ENCODE data around the gene CALML4. TPM values are rescaled to one million over a fixed set of nuclear protein-coding genes. Genes with fewer than 3 reads are reported as not detected.
"Not testable (repeated sequence)": the region's sequence is repeated elsewhere in the genome, so short reads cannot be mapped to it uniquely, and the experiment has no call there.

CALML4 gene
- total RNA-seq, 1 donor from 2014 or later: 22.7 TPM

- Mint-ChIP-seq H3K27ac (no peak overlapping the region), H3K4me3 (no peak overlapping the region), H3K36me3 (peaks cover 20% of the 10 kb centered on the region), H3K4me1 (no peaks in the 10 kb centered on the region), H3K27me3 (ENCODE audit: insufficient read depth, low read depth) (no peaks in the 10 kb centered on the region), H3K9me3 (no peaks in the 10 kb centered on the region)
- Histone ChIP-seq H3K4me2 (no peak overlapping the region), H3K4me1 (no peaks in the 10 kb centered on the region), H3K9ac (no peak overlapping the region), H2AFZ (replicated peaks) (no peak overlapping the region), H3K27ac (no peak overlapping the region), H3F3A (ENCODE audit: low read depth) (no peaks in the 10 kb centered on the region), H3K9me3 (ENCODE audit: low read depth) (no peaks in the 10 kb centered on the region), H3K27me3 (no peaks in the 10 kb centered on the region), H3K79me2 (ENCODE audit: low read depth) (no peaks in the 10 kb centered on the region), H3K36me3 (peaks cover 17% of the 10 kb centered on the region), H3K4me3 (no peak overlapping the region), H4K20me1 (ENCODE audit: low read depth) (no peaks in the 10 kb centered on the region)
- TF ChIP-seq CTCF (IDR thresholded peaks at IDR 0.05) (no peak), EZH2phosphoT487 (IDR thresholded peaks at IDR 0.05) (no peak)
- DNase-seq (ENCODE audit: low spot score): no peak
These were observed 32.0 kb downstream of the CALML4 start for GRCh38 chr15:68173119-68173518.

DNA sequence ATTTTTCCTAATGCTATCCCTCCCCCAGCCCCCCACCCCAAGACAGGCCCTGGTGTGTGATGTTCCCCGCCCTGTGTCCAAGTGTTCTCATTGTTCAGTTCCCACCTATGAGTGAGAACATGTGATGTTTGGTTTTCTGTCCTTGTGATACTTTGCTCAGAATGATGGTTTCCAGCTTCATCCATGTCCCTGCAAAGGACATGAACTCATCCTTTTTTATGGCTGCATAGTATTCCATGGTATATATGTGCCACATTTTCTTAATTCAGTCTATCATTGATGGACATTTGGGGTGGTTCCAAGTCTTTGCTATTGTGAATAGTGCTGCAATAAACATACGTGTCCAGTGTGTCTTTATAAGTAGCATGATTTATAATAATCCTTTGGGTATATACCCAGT, 33.1 kb downstream of the CALML4 start:
- not testable (repeated sequence) for H3K4me2 ChIP-seq; H2AFZ ChIP-seq (replicated peaks); H3F3A ChIP-seq (ENCODE audit: low read depth); H3K4me3 ChIP-seq; DNase-seq (ENCODE audit: low spot score); H3K9me3 ChIP-seq (ENCODE audit: low read depth); H3K4me1 Mint-ChIP-seq; H3K79me2 ChIP-seq (ENCODE audit: low read depth); H4K20me1 ChIP-seq (ENCODE audit: low read depth); H3K27me3 ChIP-seq; H3K27me3 Mint-ChIP-seq (ENCODE audit: insufficient read depth, low read depth); H3K27ac ChIP-seq; H3K4me1 ChIP-seq; H3K27ac Mint-ChIP-seq; H3K9ac ChIP-seq; H3K9me3 Mint-ChIP-seq; H3K4me3 Mint-ChIP-seq
- H3K36me3 ChIP-seq: peaks cover 17% of the 10 kb centered on the region
- H3K36me3 Mint-ChIP-seq: peaks cover 14% of the 10 kb centered on the region

DNA sequence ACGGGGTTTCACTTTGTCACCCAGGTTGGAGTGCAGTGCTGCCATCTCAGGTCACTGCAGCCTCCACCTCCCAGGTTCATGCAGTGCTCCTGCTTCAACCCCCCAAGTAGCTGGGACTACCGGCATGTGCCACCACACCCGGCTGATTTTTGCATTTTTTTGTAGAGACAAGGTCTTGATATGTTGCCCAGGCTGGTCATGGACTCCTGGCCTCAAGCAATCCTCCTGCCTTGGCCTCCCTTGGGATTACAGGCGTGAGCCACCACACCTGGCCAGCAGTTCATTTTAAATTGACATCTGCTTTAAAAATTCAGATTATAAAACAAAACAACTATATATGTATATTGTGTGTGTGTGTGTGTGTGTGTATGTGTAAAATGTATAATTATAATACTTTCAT, 38.3 kb downstream of the CALML4 start:
- Histone ChIP-seq H4K20me1 (ENCODE audit: low read depth) (no peaks in the 10 kb centered on the region), H3K9me3 (ENCODE audit: low read depth) (no peaks in the 10 kb centered on the region), H3K4me2 (no peak overlapping the region), H3K36me3 (peaks cover 7% of the 10 kb centered on the region), H3K79me2 (ENCODE audit: low read depth) (no peaks in the 10 kb centered on the region), H3K4me1 (no peaks in the 10 kb centered on the region), H3K9ac (no peak overlapping the region), H2AFZ (replicated peaks) (no peak overlapping the region), H3K27me3 (no peaks in the 10 kb centered on the region), H3K27ac (no peak overlapping the region), H3K4me3 (no peak overlapping the region), H3F3A (ENCODE audit: low read depth) (no peaks in the 10 kb centered on the region)
- H3K4me1 Mint-ChIP-seq: no peaks in the 10 kb centered on the region
- peaks cover 2% of the 10 kb centered on the region for H3K9me3 Mint-ChIP-seq
- no peak for DNase-seq (ENCODE audit: low spot score)
- H3K36me3 Mint-ChIP-seq: peaks cover 18% of the 10 kb centered on the region
- H3K27me3 Mint-ChIP-seq (ENCODE audit: insufficient read depth, low read depth): no peaks in the 10 kb centered on the region
- H3K27ac Mint-ChIP-seq: no peak overlapping the region
- no peak overlapping the region for H3K4me3 Mint-ChIP-seq
- TF ChIP-seq CTCF (IDR thresholded peaks at IDR 0.05) (no peak), EZH2 (IDR thresholded peaks at IDR 0.05) (no peak), EZH2phosphoT487 (IDR thresholded peaks at IDR 0.05) (no peak)

DNA sequence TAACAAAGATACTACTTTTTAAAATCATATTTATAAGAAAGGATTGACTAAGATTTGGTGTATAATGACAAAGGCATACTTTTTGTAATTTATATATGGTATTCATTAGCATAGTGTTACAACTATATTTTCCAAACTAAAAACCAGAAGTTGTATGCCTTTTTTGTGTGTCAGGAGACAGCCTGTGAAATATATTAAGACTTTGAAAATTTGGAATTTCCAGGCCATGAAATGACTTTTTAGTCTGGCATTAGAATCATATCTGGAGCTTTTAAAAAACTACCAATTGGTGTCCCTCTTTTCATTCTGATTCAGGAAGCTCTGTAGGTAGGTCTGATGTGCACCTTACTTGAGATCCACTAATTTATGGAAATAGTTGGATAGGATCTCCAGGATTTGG, 41.9 kb downstream of the CALML4 start:
- Histone ChIP-seq H3K4me2 (no peak overlapping the region), H3K27me3 (no peaks in the 10 kb centered on the region), H4K20me1 (ENCODE audit: low read depth) (no peaks in the 10 kb centered on the region), H3K36me3 (peaks cover 22% of the 10 kb centered on the region), H3K4me3 (no peak overlapping the region), H3K79me2 (ENCODE audit: low read depth) (no peaks in the 10 kb centered on the region), H3K9me3 (ENCODE audit: low read depth) (no peaks in the 10 kb centered on the region), H3K27ac (no peak overlapping the region), H3K4me1 (no peaks in the 10 kb centered on the region), H3F3A (ENCODE audit: low read depth) (no peaks in the 10 kb centered on the region), H2AFZ (replicated peaks) (no peak overlapping the region), H3K9ac (no peak overlapping the region)
- Mint-ChIP-seq H3K27ac (no peak overlapping the region), H3K4me1 (no peaks in the 10 kb centered on the region), H3K27me3 (ENCODE audit: insufficient read depth, low read depth) (no peaks in the 10 kb centered on the region), H3K4me3 (no peak overlapping the region), H3K36me3 (peaks cover 30% of the 10 kb centered on the region), H3K9me3 (peaks cover 5% of the 10 kb centered on the region)
- DNase-seq (ENCODE audit: low spot score): no peak
- TF ChIP-seq EZH2phosphoT487 (IDR thresholded peaks at IDR 0.05) (no peak), CTCF (IDR thresholded peaks at IDR 0.05) (no peak), EZH2 (IDR thresholded peaks at IDR 0.05) (no peak)

Measured in neural progenitor cell (in vitro differentiated cells).